Inferior parietal cortex (tissue), 1 donor: ENCODE measurements around the gene SERPINE2.
A peak's percentile ranks its signal among the peaks of the same experiment; 100 is the strongest.
"Not testable (repeated sequence)": the region's sequence is repeated elsewhere in the genome, so short reads cannot be mapped to it uniquely, and the experiment has no call there.

Experiments
- DNase-seq: peaks from one replicate; pipeline ENCODE4 v3.0.0-alpha.2; 2016; ENCODE audit errors: extremely low spot score

SERPINE2 gene

DNA sequence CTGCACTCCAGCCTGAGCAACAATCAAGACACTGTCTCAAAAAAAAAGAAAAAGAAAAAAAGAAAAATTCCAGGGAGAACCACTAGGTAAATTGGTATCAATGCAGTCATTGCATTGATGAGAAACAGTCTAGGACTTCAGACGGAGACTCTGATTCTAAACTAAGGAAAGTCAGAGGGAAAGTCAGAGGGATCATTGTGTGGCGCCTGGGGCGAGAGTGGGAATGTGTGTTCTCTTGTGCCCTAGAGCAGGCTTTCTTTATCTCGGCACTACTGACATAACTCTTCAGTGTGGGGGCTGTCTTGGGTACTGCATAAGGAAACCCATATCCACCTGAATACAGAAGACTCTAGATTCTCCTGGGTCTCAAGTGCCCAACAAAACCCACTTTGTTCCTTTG lies 24.8 kb downstream of the SERPINE2 start:
- DNase-seq: no peak

DNA sequence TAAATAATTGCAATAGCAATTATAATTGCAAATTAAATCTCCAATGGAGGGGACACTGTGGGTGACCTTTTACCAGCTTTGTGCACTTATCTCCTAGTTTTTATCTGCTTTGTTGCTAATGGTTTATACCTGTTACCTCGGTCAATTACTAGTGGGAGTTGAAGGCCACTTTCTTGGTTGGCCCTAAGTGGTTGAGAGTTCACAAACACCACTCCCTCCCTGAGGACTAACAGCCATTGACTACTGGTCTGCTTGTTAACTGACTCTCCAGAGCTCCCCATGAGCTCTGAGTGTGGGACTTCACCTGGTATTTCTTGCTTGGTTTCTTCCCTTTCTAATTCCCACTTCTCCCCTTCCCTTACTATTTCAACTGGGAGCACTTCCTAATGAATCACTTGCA lies 27.2 kb downstream of the SERPINE2 start:
- DNase-seq: no peak

DNA sequence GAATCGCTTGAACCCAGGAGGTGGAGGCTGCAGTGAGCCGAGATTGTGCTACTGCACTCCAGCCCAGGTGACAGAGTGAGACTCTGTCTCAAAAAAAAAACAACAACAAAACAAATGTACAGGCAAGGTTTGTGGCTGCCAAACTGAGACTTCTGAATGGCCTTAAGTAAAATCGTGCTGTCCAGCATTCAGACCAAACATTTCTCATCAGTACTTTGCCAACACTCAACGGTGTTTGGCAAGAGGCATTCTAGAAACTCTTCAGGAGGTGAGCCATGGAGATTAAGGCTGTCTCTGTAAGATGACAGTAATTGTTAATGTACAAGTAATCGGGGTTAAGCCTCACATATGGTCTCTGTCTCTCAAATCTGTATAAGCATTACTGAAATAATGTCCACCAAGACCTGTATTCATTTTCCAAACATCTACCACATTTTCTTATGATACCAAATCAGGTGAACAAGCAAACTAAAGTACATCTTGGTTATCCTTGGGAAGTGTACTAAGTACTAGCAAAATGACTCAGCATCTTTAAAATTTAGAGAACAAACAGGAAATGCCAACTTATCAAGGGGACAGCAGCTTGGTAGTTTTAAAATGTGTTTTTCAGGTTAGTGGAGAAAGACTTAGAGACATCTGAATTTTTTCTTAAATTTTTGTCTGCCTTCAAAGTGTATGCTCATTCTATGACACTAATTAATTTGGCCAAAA lies 29.3 kb downstream of the SERPINE2 start:
- DNase-seq: no peak

DNA sequence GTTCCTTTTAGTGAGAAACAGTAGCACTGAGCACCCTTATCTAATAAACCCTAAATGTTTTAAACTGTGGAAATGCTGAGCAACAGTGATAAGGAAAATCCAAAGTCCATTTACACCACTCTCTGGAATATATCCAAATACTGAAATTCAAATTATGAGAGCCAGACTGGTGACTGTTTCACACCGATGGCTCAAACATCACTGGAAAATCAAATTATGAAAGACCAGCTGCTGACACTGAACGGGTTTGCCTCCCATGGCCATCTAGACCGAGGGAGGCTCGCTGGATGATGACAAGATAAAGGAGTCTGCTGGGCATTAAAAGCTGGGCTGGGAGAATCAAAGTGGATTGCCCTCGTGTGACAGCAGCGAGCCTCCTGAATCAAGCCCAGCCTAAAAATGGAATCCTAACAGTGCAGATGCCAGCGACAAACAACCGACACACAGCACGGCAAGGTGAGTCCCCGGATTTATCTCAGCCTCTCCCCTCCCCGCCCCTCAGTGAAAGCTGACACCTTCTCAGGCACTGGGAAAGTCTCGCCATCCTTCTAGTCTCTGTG lies 30.3 kb downstream of the SERPINE2 start:
- DNase-seq: no peak

DNA sequence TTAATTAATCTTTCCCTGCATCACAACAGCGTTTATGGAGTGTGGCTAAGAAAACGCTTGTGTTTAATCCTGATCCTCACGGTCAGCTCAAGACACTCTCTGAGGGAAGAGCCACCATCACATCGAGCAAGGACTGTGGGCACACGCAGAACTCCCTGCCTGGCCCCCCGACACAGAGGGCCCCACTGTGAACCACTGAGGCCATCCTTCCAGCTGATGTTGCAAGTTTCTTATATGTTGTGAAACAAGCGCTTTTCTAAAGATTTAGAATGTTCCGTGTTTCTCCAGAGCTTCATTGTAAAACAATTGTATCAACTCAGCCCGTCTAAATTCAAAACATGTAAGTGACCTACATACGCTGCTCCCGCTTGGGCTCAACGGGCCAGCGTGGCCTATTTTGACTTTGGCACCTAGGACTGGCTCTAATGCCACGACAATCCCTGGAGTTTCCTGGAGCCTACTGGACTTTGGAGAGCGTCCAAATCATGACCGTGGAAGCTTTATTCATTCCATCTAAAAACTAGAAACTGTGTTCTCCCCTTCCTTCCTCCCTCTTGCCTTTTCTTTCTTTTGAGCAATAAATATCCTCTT lies 34.9 kb downstream of the SERPINE2 start:
- DNase-seq: peak; percentile 20

DNA sequence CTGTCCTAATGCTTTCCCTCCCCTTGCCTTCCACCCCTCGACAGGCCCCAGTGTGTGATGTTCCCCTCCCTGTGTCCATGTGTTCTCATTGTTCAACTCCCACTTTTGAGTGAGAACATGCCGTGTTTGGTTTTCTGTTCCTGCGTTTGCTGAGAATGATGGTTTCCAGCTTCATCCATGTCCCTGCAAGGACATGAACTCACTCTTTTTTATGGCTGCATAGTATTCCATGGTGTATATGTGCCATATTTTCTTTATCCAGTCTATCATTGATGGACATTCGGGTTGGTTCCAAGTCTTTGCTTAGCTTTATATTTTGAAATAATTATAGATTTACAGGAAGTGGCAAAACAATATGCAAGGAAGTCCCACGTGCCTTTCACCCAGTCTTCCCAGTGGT lies 38.4 kb downstream of the SERPINE2 start:
- DNase-seq: not testable (repeated sequence)

DNA sequence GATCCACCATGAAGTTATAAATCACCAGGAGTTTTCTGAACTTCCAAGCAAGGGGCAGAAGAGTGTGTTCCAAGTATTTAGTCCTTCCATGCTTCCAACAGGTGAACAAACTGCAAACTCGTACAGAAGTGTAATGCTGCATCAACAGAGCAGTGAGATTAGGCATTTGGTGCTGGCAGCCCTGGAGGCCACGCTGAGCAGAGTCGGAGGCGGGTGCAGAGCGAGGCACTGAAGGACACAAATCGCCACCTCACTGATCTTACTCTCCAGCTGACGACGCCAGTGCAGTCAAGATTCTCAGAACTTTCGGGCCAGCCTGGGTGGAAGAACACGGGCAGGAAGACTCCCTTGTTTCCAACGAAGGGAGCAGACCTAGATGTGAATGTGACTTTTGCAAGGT lies 39.2 kb downstream of the SERPINE2 start:
- DNase-seq: no peak

DNA sequence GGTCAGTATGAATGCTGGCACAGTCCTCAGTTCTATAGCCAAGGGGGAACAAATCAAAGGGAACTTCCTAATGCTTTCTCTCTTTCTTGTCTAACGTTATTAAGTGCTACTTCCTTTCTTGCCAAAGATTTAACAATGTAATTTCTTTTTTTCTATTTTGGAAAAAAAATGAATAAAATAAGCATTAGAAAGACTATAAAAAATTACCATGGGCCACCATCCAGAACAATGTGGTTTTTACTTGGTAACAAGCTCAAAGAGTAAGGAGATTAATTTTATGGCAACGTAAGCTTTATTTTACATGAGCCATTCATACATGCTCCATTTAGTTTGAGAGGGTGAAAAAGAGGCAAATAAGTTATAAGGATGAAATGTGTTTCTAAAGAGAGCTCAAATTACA lies 40.1 kb downstream of the SERPINE2 start:
- DNase-seq: no peak

DNA sequence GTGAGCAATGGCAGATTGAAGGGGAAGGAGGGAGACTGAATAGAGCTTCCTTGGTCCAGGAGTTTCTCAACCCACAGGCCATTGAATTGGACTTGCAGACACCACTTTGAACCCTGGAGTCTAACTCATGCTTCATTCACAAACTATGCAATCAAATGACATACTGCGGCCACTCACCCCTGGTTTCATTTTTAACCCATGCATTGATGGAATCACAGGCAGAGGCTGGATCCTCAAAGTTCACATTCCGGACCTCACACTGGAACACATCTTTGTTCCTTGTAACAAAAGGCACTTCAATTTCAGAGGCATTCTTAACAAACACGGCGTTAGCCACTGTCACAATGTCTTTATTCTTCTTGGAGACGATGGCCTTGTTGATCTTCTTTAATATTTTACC lies 41.1 kb downstream of the SERPINE2 start:
- DNase-seq: no peak

DNA sequence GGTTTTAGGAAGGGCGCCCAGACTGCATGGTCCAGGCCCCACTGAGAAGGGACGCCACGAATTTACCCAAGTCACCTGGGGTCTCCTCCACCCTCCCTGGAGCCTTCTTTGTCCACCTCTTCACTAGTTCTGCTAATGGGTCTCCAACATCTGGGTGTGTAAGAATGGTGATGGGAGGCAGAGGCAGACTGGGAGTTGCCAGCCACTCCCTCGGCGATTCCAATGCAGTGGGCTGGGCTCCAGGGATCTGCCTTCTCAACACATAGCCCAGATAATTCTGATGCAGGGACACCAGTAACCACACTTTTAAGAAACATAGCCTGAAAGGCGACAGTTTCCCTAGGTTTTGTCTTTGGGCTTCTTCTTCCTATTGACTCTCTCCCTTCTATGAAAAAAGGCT lies 42.7 kb downstream of the SERPINE2 start:
- no peak for DNase-seq

DNA sequence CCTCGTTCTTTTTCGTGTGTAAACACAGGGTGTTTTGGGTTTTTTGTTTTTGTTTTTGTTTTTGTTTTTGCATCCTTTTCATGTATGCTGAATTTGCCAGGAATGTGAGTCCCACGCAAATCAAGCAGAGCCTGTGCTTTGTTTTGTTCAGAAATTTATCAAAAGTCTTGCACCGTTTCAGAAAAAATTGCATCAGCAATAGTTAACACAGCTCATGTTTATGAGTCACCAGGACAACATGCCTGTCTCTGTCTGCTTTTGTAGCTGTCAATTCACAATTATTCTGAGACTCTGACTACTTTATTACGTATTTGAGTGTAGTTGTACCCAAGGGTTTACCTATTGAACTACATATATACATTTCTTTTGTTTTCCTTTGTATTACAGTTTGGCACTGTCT lies 43.5 kb downstream of the SERPINE2 start:
- no peak for DNase-seq

DNA sequence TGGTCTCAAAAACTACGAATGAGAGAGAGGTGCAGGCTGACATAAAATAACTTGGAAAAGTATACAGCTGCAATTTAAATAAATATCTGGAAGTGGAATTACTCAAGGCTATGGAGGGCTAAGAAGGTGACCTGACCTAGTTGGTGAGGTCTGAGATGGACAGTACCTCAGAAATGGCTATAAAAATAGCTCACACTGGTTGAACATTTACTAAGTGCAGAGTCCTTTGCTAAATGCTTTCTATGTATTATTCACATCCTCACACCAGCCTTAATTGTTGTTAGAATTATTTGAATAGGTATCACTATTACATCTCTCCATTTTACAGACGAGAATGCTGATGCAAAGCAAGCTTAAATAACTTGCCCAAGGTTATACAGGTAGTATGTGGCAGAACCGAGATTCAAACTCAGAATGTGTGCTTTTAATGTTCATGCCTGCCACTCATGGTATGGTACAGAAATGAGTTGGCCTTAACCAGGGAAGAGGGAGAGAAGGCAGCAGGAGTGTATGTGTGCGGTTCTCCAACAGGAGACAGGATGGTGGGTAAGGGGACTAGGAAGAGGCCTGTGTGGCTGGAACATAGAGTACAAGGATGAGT lies 44.4 kb downstream of the SERPINE2 start:
- DNase-seq: no peak

DNA sequence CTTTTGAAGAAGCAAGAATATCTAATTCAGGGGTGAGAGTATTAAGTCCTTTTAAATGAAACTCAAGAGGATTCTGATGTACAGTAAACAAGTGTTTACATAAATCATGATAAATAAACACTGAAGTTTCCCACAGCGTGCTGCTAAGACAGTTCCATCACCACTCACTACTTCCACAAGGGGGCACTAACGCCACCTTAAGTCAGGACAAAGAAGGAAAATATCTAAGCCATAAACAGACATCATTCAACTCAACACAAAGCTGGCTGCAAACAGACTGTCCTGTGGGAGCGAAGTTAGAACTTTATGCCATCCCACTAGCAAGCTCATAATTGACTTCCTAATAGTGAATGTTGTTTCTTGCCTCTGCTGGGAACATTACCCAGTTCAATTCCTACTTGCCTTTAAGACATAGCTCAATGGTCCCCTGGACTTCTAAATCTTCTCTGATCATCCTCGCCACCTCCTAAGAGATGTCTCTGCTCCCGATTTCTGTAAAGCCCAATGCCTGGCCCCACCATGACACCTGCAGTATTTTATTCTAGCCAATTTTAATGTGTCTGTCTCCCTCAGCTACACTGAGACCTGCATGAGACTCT lies 45.4 kb downstream of the SERPINE2 start:
- peak; percentile 87 for DNase-seq

DNA sequence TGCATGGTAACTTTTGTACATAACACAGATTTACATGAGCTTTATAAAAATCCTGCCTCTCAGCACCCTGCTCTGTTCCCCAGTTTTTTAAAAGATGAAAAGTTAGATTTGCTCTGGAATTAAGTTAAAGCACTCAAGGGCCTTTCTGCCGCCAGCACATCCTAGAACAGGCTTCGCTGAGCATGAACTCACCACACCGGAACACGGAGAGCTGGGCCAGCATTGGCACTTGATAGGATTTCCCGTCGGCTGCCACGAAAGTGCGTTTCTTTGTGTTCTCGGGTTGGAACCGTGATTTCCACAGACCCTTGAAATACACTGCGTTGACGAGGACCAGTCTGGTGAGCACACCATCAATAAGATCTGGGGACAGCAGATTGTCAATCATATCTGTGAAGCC lies 47.5 kb downstream of the SERPINE2 start:
- no peak for DNase-seq

DNA sequence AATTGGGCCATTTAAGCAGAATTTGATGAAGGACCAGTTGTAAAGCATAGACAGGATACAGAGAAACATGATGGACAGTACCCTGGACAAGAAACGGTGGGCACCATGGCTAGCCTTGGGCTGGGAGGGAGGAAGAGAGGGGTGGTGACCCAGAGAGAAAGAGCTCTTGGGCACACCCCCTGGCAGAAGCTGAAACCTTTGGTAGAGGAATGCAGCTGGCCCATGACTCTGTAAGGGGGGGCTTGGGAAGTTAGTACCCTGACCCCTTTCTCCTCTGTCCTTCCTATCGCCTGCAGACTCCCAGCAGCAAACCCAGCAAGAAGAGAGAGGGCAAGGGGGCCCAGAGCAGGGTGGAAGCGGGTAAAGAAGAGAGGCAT lies 49.2 kb downstream of the SERPINE2 start:
- no peak for DNase-seq

DNA sequence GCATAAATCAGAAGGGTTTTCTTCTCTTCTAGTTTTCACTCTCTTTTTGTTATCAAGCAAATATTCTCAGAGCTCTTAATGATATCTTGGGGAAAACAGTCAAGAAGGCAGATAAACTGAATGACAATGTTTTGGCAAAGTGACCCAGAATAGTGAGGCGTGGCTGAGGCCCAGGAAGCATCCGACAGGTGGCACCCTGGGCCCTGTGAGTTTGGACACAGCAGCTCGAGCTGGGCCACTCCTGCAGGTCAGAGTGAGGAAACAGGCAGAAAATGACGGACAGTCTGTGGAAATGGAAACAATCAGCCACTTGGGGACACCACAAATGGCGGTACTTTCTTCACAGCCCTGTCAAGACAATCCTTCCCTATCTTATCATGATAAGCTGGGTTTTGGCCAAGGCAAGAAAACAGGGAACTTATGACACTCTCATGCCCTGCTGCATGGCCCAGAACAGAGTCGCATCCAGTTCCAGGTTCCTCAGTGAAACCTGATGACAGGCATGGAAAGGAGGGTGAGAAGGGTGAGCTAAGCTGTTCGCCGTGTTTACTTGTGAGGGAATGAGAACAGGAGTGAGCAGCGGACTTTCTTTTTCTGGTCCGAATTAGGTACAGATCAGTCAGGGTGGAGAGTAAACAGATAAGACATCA lies 49.8 kb downstream of the SERPINE2 start:
- no peak for DNase-seq

DNA sequence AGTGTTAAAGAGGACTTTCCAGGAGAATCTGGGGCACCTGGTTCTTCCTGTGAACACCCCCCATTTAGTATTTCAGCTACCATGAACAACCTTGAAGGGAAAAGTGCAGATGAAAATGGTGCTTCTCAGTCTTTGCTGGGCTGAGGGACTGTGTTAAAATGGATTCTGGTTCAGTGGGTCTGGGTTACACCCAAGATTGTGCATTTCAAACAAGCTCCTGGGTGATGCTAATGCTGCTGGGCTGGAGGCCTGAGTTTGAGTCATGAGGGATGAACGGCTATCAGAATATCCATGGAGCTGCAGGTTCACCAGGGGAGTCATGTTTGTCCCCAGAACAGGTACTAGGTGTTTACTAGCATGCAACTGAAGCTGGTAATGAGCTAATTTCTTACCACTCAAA lies 57.8 kb downstream of the SERPINE2 start:
- no peak for DNase-seq

DNA sequence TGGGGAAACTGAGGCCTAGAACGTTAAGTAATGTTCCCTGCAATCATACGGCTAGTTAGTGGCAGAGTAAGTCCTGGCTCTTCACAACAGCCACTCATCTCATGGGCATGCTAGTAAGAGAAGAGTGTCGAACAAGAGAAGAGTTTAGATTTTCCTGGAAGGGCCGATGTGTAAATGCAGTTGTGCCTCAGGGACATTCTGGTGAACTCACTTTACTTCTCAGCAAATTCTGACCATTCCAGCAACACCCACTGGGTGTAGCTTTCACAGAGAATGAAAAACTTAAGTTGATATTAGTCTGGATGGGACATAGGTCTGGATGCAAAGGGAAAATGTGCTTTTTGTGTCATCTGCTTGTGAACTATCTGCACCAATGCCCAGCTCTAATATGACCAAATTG lies 58.3 kb downstream of the SERPINE2 start:
- DNase-seq: no peak

DNA sequence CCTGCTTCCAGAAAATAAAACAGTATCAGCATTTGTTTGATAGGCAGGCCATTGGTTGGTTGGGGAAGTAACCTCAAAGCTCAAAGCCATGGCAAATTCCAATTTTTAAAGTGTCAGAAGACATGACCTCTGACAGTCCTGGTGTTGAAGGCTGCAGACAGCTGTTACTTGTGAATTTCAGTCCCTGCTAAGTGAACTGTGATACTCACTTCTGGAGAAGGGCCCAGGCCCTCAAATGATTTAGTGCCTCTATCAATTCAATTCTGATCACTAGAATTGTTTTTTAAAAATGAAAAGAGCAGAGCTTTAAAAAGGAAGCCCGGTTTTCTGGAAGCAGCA lies 58.7 kb downstream of the SERPINE2 start:
- no peak for DNase-seq

DNA sequence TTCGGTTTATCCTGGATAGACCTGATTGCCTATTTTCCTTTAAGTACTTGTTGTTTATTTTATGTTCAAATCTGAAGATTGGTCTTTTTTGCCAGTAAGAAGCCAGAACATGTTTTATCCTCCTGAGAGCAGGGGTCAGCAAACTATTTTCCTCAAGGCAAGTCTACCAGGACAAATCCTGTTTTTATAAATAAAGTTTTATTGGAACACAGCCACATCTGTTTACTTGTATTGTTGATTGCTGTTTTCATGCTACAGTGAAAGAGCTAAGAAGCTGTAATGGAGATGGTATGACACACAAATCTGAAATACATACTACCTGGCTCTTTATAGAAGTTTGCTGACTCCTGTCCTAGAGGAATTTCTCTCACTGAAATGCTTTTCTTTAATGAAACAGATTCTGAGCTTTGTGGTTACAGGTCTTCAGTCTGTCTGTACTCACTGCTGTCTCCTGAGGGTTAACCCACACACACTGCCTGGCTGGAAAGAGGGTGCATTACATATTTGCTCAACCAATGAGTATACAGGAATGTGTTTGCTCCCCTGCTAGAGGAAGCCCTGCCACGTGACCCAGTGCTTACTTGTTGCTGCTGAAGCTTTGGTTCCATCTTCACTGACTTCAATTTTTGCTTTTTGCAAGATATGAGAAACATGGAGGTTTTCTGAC lies 59.2 kb downstream of the SERPINE2 start:
- no peak for DNase-seq

DNA sequence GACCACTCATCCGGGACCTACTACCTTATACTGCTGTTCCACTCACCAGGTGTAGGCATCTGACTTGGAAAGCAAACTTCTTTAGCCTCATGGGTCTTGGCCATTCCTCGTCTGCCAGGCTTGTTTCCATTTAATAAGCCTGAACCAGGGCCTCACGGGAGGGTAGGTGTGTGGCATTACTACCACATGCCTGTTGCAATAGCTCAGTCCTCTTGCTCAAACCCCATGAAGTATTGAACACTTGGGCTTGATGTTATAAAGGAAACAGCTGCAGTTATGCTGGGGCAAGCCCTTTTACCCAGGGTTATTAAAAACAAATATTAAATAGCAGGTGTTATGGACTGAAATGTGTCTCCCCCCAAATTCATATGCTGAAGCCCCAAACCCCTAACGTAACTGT lies 60.6 kb downstream of the SERPINE2 start:
- no peak for DNase-seq
